ENCODE results near the gene HDAC5.

DNA sequence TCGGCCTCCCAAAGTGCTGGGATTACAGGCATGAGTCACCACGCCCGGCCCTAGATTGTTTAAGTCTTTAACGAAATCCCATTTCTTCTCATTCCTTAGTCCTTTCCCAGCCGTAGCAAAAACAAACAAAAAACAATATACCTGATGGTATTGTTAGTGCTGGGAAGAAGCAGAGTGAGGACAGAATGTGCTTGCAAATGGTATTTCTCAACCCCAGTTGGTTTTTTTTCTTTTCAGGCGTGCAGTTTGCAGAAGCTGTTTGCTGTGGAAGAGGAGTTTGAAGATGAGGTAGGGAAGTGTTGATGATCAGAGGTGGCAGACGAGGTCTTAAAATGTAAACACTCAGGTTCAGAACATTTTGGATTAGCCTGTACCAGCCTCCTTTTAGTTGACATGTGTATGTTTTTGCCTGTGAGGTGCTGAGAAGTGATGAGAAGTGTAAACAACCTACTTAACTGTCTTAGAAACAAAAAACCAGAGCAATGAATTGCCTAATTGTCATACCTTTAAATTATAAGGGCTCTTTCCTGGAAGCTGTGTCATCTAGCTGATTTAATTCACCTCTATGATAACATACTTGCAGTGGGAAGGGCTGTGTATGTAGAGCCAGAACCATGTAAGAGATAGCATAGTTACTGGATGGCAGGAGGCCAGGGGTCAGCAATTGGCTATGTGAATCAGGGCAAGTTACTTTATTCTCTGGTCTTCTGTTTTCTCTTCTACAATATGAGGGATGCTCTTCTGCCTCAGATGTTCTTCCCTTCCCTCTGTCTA, 21.7 kb upstream of the HDAC5 start:
- TF ChIP-seq NFIC (IDR thresholded peaks at IDR 0.05; ENCODE audit: borderline replicate concordance) (no peak), POLR2AphosphoS5 (IDR thresholded peaks at IDR 0.05; ENCODE audit: low read depth, low read length) (no peak), SMC3 (IDR thresholded peaks at IDR 0.05; ENCODE audit: low read depth, low read length) (no peak)
- TF ChIP-seq, protein P1, sequence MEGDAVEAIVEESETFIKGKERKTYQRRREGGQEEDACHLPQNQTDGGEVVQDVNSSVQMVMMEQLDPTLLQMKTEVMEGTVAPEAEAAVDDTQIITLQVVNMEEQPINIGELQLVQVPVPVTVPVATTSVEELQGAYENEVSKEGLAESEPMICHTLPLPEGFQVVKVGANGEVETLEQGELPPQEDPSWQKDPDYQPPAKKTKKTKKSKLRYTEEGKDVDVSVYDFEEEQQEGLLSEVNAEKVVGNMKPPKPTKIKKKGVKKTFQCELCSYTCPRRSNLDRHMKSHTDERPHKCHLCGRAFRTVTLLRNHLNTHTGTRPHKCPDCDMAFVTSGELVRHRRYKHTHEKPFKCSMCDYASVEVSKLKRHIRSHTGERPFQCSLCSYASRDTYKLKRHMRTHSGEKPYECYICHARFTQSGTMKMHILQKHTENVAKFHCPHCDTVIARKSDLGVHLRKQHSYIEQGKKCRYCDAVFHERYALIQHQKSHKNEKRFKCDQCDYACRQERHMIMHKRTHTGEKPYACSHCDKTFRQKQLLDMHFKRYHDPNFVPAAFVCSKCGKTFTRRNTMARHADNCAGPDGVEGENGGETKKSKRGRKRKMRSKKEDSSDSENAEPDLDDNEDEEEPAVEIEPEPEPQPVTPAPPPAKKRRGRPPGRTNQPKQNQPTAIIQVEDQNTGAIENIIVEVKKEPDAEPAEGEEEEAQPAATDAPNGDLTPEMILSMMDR (IDR thresholded peaks at IDR 0.05), result no peak
